GM18498 (cell line): ENCODE results near the gene GPRC5B.

ENCODE experiments used
- ATAC-seq: cut with Tn5 transposase; IDR thresholded peaks from one replicate; pipeline ENCODE4 v1.9.1; 2021; ENCODE audit warnings: mild to moderate bottlenecking, moderate library complexity; ENCODE audit not compliant: unreplicated experiment

Gene GPRC5B

GRCh38 chr16:19884611-19885450 is at the start of gene GPRC5B:
Gene GPRC5B, minus strand, starts transcription at chr16:19884848. Its CDS starts 12,003 bp downstream, at chr16:19872845.
- ATAC-seq: no peak

DNA sequence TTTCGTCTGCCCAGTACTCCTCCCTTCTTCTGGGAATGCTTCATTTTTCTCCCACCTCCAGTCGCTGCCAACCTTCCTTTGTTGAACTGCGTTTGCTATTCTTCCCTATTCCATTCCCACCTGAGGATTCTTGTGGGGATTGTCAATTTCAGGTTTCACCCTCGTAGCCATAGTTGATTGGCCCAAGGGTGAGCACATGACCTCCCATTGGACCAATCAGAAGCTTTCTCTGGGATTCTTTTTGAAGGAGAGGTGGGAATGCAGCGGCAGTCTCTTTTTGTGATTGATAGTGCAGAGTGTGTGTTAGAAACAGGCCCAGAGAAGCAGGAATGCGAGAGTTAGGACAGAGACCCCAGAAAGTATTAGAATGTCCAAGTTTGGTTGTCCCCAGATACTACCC is 49.1 kb upstream of the GPRC5B start:
- no peak for ATAC-seq

- no peak for ATAC-seq
Observed at GRCh38 chr16:19929062-19929511, 44.4 kb upstream of the GPRC5B start.

GRCh38 chr16:19928432-19928831 is 43.8 kb upstream of the GPRC5B start:
- no peak for ATAC-seq

- no peak for ATAC-seq
Observed at GRCh38 chr16:19926449-19927390, 42.1 kb upstream of the GPRC5B start.

DNA sequence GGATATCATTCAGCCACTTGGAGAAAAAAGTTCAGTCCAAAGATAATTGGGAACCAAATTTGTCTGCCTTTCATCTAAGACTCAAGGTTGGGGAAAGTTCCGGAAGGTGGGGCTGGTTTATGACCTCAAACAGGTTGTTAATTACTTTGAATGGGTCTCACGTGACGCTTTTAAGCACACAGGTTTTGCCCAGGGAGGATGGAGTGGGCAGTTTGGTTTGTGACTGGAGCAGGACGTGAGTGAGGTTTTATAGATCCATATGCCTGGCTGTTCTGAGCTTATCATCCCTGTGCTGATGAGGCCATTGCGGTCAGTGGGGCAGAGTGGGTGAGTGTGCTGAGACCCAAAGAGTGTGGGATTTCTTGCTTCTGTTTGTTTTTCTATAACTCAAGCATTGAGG is 38.7 kb upstream of the GPRC5B start:
- no peak for ATAC-seq

GRCh38 chr16:19919142-19919541 is 34.5 kb upstream of the GPRC5B start:
- no peak for ATAC-seq

GRCh38 chr16:19916064-19916463 is 31.4 kb upstream of the GPRC5B start:
- no peak for ATAC-seq

DNA sequence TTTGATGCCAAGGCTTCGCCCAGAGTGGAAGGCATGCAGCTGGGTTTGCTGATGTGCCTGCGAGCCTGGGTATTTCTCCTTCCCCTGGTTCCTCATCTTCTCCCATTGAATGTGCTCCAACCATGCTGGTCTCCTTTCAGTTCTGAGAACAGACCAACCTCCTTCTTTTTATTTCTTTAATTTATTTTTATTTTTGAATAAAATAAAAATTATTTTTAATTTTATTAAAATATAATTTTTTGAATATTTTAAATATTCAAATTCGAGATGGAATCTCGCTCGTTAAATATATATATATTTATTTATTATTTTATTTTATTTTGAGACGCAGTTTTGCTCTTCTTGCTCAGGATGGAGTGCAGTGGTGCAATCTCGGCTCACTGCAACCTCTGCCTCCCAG is 30.2 kb upstream of the GPRC5B start:
- ATAC-seq: no peak

GRCh38 chr16:19913340-19913645 is 28.6 kb upstream of the GPRC5B start:
- ATAC-seq: no peak

GRCh38 chr16:19912455-19913339 is 28.0 kb upstream of the GPRC5B start:
- ATAC-seq: no peak

DNA sequence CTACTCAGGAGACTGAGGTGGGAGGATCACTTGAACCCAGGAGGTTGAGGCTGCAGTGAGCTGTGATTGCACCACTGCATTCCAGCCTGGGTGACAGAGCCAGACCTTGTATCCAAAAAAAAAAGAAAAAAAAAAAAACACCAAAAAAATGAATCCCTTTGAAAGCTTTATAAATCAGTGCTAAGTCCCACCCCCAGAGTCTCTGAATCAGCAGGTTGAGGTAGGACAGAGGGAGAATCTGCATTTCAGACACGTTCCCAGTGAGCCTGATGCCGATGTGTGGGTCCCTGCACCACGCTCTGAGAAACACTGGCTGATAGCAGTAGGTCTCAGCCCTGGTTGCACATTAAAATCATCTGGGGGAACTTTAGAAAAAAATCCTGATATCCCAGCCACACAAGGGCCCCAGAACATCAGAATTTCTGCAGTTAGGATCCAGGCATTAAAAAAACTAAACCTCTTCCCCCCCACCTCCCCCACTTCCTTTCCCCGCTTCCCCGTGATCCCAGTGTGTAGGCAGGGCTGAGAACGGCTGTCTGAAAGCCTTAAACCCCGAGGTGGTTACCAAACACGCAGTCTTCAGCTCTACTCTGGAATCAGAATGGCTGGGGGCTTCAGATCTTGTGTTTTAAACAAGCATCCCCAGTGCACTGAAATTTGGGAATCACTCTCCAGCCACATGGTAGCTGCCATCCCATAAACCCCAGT is 27.3 kb upstream of the GPRC5B start:
- ATAC-seq: no peak

- ATAC-seq: no peak
Observed at GRCh38 chr16:19911204-19911603, 26.6 kb upstream of the GPRC5B start.

GRCh38 chr16:19909750-19910322 is 25.2 kb upstream of the GPRC5B start:
- no peak for ATAC-seq

DNA sequence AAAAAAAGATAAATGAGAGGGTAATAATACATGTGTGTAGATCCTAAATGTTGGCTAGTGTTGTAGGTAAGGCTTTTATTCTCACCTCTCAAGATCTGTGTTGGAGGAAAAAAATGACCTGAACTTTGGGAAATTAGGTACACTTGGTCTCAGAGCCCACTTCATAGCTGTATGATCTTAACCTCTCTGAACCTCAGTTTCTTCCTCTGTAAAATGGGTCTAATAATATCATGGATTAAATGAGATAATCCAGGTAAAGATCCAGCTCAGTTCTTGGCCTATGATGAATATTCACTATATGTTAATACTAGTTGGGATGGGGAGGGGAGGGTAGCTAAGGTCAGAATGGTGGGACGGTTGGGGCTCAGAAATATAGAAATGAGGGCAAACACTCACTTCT is 24.3 kb upstream of the GPRC5B start:
- no peak for ATAC-seq

GRCh38 chr16:19907161-19907992 is 22.7 kb upstream of the GPRC5B start:
- peak; percentile 69 for ATAC-seq

GRCh38 chr16:19901164-19901563 is 16.5 kb upstream of the GPRC5B start:
- no peak for ATAC-seq

DNA sequence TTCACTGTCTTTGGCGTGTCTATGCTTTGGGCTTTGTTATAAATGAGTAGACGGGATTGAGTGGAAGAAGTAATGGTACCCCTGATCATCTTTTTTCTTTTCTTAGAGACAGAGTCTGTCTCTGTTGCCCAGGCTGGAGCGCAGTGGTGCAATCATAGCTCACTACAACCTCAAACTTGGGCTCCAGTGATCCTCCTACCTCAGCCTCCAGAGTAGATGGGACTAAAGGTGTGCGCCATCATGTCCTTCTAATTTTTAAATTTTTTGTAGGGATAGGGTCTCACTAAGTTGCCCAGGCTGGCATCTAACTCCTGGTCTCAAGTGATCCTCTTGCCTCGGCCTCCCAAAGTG is 14.9 kb upstream of the GPRC5B start:
- ATAC-seq: no peak

GRCh38 chr16:19898924-19899604 is 14.4 kb upstream of the GPRC5B start:
- ATAC-seq: no peak
